ENCODE results near the gene NDUFS5. TPM values are rescaled to one million over a fixed set of nuclear protein-coding genes. Genes with fewer than 3 reads are reported as not detected.
"Not testable (repeated sequence)": the region's sequence is repeated elsewhere in the genome, so short reads cannot be mapped to it uniquely, and the experiment has no call there.

Gene NDUFS5
- total RNA-seq, 1 experiment from 2014 or later = 367 TPM

DNA sequence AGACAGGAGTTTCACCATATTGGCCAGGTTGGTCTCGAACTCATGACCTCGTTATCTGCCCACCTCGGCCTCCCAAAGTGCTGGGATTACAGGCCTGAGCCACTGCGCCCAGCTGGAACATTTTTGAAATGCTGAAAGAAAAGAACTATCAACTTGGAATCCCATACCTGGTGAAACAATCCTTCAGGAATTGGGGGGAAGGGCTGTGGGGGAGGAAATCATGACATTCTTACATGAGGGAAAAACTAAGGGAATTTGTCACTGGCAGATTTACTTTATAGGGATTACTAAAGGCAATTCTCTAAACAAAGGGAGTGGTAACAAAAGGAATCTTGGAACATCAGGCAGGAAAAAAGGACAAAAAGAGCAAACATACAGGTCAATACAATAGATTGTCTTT, 25.8 kb downstream of the NDUFS5 start:
- Histone ChIP-seq H3K4me2 (ENCODE audit: insufficient read depth, insufficient read length, low read length) (no peak overlapping the region), H3K14ac (ENCODE audit: insufficient read depth, low read length) (no peak overlapping the region)

DNA sequence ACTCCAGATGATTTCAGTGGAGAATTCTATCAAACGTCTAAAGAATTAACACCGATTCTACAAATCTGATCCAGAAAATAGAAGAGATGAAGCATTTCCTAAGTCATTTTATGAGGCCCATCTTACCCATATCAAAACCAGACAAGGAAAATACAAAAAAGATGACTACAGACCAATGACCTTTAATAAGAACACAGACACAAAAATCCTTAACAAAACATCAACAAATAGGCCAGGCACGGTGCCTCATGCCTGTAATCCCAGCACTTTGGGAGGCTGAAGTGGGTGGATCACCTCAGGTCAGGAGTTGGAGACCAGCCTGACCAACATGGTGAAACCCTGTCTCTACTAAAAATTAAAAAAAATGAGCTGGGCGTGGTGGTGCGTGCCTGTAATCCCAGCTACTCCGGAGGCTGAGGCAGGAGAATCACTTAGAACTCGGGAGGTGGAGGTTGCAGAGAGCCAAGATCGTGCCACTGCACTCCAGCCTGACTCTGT, 29.1 kb downstream of the NDUFS5 start:
- H3K4me1 ChIP-seq (ENCODE audit: insufficient read depth, low read length); H4K5ac ChIP-seq (ENCODE audit: insufficient read length, low read depth, low read length); H3K9me3 Mint-ChIP-seq; H3K27me3 ChIP-seq (ENCODE audit: insufficient read depth, low read length); H3K4me3 Mint-ChIP-seq; H3K79me2 ChIP-seq (ENCODE audit: insufficient read depth, low read length); H3K18ac ChIP-seq (ENCODE audit: insufficient read length, low read depth, low read length); H3K4ac ChIP-seq (ENCODE audit: low read depth, low read length); H3K4me2 ChIP-seq (ENCODE audit: insufficient read depth, insufficient read length, low read length); H3K79me1 ChIP-seq (ENCODE audit: insufficient read depth, low read depth, low read length, poor library complexity, severe bottlenecking); H3K9me3 ChIP-seq (ENCODE audit: control insufficient read depth, low read depth, low read length); H2AFZ ChIP-seq (ENCODE audit: low read length); H3T11ph ChIP-seq (ENCODE audit: low read length); H2BK20ac ChIP-seq (ENCODE audit: low read depth, low read length, poor library complexity, severe bottlenecking); H4K8ac ChIP-seq (replicated peaks; ENCODE audit: insufficient read length, low read depth, low read length); H2BK5ac ChIP-seq (ENCODE audit: insufficient read length, low read length); DNase-seq; H4K20me1 ChIP-seq (ENCODE audit: control insufficient read depth, insufficient read depth, insufficient read length); H3K14ac ChIP-seq (ENCODE audit: insufficient read depth, low read length); H3K27ac ChIP-seq (ENCODE audit: insufficient read length, low read depth, low read length); H3K23ac ChIP-seq (ENCODE audit: insufficient read length, low read depth, low read length); H3K36me3 Mint-ChIP-seq (ENCODE audit: insufficient read depth in 1 of 3, low read depth in 3 of 3); H2AK5ac ChIP-seq (ENCODE audit: insufficient read length, low read length); H2BK12ac ChIP-seq (ENCODE audit: insufficient read length, low read depth, low read length); H3K9ac ChIP-seq (ENCODE audit: extremely low read depth, insufficient read length, low read length); H3K23me2 ChIP-seq (ENCODE audit: insufficient read length, low read depth, low read length, poor library complexity, severe bottlenecking); H3K27me3 Mint-ChIP-seq (ENCODE audit: low read depth); H2BK15ac ChIP-seq (ENCODE audit: low read depth, low read length); H2BK120ac ChIP-seq (ENCODE audit: low read depth, low read length, poor library complexity, severe bottlenecking); H3K56ac ChIP-seq (ENCODE audit: insufficient read length, low read depth, low read length); H4K91ac ChIP-seq (ENCODE audit: insufficient read length, low read depth, low read length): not testable (repeated sequence)
- Mint-ChIP-seq H3K4me1 (peaks cover 9 to 15% of the 10 kb centered on the region in 2 experiments), H3K27ac (peak overlapping the region in 1 of 3 experiments; percentile 72; a peak in 2 of 7 replicates)
- no CpG with 5 or more reads among the region's 8 CpGs for WGBS (ENCODE audit: extremely low coverage, insufficient read length, low lambda C conversion rate)

More for the DNA sequence above, 25.8 kb downstream of the NDUFS5 start:
- no peaks in the 10 kb centered on the region for H3K4me1 ChIP-seq (ENCODE audit: insufficient read depth, low read length)
- H3K56ac ChIP-seq (ENCODE audit: insufficient read length, low read depth, low read length) = no peak overlapping the region
- no peak overlapping the region for H3K4ac ChIP-seq (ENCODE audit: low read depth, low read length)
- no peak overlapping the region for H2BK120ac ChIP-seq (ENCODE audit: low read depth, low read length, poor library complexity, severe bottlenecking)
- no peaks in the 10 kb centered on the region for H3K23me2 ChIP-seq (ENCODE audit: insufficient read length, low read depth, low read length, poor library complexity, severe bottlenecking)
- no peak overlapping the region for H2BK15ac ChIP-seq (ENCODE audit: low read depth, low read length)
- Mint-ChIP-seq H3K36me3 (ENCODE audit: insufficient read depth in 1 of 3, low read depth in 3 of 3) (peaks cover 5 to 17% (median 6%) of the 10 kb centered on the region in 3 experiments; a peak in 3 of 7 replicates), H3K4me1 (peaks cover 9 to 16% of the 10 kb centered on the region in 2 experiments), H3K4me3 (no peak overlapping the region), H3K27ac (peak overlapping the region in 2 of 3 experiments; percentile 41 to 93; a peak in 4 of 7 replicates), H3K9me3 (no peaks in the 10 kb centered on the region), H3K27me3 (ENCODE audit: low read depth) (no peaks in the 10 kb centered on the region; the same call in 1 of the 2 replicates)
- no peak overlapping the region for H2BK12ac ChIP-seq (ENCODE audit: insufficient read length, low read depth, low read length)
- H4K20me1 ChIP-seq (ENCODE audit: control insufficient read depth, insufficient read depth, insufficient read length) = no peaks in the 10 kb centered on the region
- H3K9ac ChIP-seq (ENCODE audit: extremely low read depth, insufficient read length, low read length) = no peak overlapping the region
- WGBS (ENCODE audit: extremely low coverage, insufficient read length, low lambda C conversion rate) = no CpG with 5 or more reads among the region's 4 CpGs
- H2BK20ac ChIP-seq (ENCODE audit: low read depth, low read length, poor library complexity, severe bottlenecking) = no peak overlapping the region
- H2AFZ ChIP-seq (ENCODE audit: low read length) = no peak overlapping the region
- H4K91ac ChIP-seq (ENCODE audit: insufficient read length, low read depth, low read length) = no peak overlapping the region
- no peak overlapping the region for H3K27ac ChIP-seq (ENCODE audit: insufficient read length, low read depth, low read length)
- no peak overlapping the region for H3T11ph ChIP-seq (ENCODE audit: low read length)
- no peak overlapping the region for H2AK5ac ChIP-seq (ENCODE audit: insufficient read length, low read length)
- no peaks in the 10 kb centered on the region for H3K27me3 ChIP-seq (ENCODE audit: insufficient read depth, low read length)
- no peak overlapping the region for H2BK5ac ChIP-seq (ENCODE audit: insufficient read length, low read length)
- no peak overlapping the region for H3K23ac ChIP-seq (ENCODE audit: insufficient read length, low read depth, low read length)
- no peak overlapping the region for H4K5ac ChIP-seq (ENCODE audit: insufficient read length, low read depth, low read length)
- no peaks in the 10 kb centered on the region for H3K79me1 ChIP-seq (ENCODE audit: insufficient read depth, low read depth, low read length, poor library complexity, severe bottlenecking)
- H4K8ac ChIP-seq (replicated peaks; ENCODE audit: insufficient read length, low read depth, low read length) = no peak overlapping the region
- H3K18ac ChIP-seq (ENCODE audit: insufficient read length, low read depth, low read length) = no peak overlapping the region
- no peak for DNase-seq
- TF ChIP-seq, protein P1, sequence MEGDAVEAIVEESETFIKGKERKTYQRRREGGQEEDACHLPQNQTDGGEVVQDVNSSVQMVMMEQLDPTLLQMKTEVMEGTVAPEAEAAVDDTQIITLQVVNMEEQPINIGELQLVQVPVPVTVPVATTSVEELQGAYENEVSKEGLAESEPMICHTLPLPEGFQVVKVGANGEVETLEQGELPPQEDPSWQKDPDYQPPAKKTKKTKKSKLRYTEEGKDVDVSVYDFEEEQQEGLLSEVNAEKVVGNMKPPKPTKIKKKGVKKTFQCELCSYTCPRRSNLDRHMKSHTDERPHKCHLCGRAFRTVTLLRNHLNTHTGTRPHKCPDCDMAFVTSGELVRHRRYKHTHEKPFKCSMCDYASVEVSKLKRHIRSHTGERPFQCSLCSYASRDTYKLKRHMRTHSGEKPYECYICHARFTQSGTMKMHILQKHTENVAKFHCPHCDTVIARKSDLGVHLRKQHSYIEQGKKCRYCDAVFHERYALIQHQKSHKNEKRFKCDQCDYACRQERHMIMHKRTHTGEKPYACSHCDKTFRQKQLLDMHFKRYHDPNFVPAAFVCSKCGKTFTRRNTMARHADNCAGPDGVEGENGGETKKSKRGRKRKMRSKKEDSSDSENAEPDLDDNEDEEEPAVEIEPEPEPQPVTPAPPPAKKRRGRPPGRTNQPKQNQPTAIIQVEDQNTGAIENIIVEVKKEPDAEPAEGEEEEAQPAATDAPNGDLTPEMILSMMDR (conservative IDR thresholded peaks at IDR 0.05) = no peak
- no peaks in the 10 kb centered on the region for H3K9me3 ChIP-seq (ENCODE audit: control insufficient read depth, low read depth, low read length)
- H3K79me2 ChIP-seq (ENCODE audit: insufficient read depth, low read length) = no peaks in the 10 kb centered on the region

All from H9 (cell line).